ENCODE data around the gene TENT4B.

The TENT4B gene

DNA sequence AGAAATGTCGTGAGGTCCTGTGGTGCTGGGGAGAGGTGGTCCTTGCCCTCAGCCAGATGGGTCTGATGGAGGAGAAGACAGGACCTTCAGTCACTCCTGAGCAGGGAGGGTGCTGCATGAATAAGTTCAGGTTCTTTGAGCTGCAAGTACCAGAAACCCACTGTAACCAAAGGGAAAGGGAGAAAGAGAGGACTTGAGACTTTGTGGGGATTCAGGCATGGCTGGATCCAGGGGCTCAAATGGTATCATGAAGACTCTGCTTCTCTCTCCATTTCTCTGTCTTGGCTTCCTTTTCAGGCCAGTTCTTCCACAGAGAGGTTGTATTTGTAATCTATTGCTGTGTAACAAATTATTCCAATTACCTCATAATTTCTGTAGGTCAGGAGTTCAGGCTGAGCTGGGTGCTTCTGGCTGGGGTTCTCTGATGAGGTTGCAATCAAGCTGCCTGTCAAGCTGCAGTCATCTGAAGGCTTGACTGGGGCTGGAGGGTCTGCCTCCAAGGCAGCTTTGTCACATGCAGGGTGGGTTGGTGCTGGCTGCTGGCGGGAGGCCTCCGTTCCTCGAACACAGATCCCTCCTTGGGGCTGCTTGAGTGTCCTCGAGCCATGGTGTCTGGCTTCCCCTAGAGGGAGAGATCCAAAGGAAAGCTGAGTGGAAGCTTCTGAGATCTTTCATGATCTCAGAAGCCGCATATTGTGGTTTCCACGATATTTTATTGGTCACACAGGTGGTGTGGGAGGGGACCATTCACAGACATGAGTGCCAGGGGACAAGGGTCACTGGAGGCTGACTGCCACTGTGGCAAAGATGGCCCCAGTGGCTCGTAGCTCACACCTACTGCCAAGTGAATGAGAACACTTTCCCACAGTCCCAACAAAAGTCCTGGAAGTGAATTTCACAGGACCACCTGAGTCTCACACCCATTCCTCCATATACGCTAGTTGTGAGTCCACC lies 107.4 kb downstream of the TENT4B start:
- DNase-seq: no peak

DNA sequence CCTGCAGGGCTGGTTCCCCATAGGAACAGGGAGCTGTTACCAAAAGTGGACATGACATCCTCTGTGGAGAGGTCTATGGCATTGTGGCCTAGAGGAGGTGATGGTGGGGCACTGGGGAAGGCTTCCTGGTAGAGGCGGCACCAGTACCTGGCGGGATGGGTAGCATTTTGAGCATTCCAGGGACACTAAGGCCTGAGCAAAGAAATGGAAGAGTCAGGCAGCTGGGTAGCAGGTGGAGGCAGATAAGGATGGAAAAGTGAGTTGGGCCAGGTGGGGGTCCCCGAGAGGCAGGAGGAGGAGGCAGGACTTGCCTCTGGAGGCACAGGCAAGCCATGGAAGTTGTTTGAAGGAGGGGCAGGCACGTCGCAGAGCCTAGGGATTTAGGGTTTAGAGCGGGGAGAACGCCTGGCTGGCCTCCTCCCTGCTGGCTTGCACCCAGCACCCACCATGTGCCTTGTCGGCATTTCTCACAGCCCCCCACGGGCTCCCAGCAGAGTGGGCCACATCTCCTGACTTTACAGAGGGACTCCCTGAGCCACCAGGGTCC lies 108.1 kb downstream of the TENT4B start:
- DNase-seq: no peak

GRCh38 chr16:50261707-50262235 lies 108.7 kb downstream of the TENT4B start:
- no peak for DNase-seq

- no peak for DNase-seq
Observed at GRCh38 chr16:50263060-50263909, 110.2 kb downstream of the TENT4B start.

DNA sequence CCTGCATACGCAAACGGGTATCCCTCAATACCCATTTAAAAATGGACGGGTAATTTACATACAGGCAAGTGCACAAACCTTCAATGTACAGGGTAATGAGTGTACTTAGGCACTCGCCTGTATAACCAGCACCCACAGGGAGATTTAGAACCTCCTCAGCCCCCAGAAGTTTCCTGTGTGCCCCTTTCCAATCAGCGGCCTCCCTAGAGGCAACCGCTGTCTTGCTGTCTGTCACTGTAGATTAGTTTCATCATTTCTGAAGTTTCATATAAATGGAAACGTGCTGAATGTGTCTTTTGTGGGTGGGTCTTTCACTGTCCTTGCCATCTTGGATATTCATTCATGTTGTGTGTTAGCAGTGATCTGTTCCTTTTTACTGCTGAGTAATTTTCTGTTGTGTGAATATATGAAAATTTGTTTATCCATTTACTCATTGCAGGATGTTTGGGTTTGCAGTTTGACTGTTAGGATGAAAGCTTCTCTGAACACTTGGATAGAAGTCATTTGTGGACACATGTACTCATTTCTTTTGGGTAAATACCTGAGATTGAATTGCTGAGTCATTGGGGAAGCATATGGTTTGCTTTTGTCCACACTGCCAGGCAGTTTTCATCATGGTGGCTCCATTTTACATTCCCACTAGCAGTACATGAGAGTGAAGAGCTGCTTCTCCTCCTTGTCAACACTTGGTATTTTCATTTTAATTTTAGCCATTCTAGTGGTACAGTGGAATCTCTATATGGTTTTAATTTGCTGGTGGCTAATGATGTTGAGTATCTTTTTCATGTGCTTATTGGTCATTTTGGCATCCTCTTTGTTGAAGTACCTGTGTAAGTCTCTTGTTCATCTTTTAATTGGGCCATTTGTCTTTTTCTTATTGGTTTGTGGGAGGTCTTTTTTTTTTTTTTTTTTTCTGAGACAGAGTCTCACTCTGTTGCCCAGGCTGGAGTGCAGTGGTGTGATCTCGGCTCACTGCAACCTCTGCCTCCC lies 111.1 kb downstream of the TENT4B start:
- DNase-seq: no peak

DNA sequence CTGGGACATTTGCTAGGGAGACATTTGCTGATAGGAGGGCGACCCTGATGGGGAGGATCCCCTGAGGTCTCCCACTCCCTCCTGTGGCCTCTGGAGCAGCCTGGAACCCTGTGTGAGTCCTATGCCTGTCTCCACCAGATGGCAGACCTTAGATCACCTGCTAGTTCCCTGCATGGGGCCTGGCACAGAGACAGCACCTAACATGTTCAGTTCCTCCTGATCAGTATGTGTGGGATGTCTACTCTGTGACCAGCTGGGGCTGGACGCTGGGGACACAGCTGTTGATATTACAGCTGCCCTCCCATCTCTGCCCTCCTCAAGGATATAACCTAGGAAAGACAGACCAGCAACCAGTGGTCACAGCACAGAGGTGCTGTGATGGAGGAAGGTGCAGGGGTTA lies 112.2 kb downstream of the TENT4B start:
- DNase-seq: no peak

- DNase-seq: no peak
Observed at GRCh38 chr16:50265716-50266336, 112.7 kb downstream of the TENT4B start.

DNA sequence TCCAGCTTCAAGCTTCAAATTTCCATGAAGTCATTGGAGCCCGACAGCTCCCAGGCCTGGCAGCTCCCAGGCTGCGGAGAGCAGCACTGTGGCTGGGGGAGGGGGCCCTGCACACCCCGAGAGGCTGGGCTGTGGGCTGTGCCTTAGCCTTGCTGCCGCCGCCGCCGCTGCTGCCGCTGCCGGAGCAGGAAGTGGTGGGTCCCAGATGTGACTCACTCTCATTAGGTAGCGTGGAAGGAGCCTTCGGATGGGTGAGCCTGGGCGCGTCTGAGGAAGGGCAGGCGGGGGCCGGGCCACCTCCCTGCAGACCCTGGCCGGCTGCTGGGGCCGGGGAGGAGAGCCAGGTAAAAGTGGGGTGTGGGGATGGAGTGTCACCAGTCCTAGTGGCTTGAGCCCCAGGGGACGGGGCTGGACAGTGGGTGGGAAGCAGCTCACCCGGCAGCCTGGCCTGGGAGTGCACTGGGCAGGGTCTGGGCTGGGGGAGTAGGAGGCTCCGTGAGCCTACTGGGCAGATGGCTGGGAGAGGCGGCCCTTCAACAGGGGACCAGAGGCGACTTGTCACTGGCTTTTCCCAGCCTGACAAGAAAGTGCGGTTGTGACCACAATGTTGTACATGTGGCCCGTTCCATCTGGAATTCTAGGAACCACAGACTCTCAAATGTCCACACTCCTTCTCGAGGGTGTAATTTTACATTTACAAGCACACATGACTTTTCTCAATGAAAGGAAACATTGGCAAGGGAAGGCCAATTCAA lies 113.4 kb downstream of the TENT4B start, which contains the start of gene ADCY7:
Gene ADCY7, plus strand, starts transcription at position 215 of the 755 bp plus-strand sequence. CDS start 21,629 bp downstream, outside the sequence.
- DNase-seq: no peak

GRCh38 chr16:50267151-50267631 lies 114.1 kb downstream of the TENT4B start:
- no peak for DNase-seq

GRCh38 chr16:50267651-50268050 lies 114.5 kb downstream of the TENT4B start:
- DNase-seq: no peak

- no peak for DNase-seq
Observed at GRCh38 chr16:50268352-50268751, 115.2 kb downstream of the TENT4B start.

DNA sequence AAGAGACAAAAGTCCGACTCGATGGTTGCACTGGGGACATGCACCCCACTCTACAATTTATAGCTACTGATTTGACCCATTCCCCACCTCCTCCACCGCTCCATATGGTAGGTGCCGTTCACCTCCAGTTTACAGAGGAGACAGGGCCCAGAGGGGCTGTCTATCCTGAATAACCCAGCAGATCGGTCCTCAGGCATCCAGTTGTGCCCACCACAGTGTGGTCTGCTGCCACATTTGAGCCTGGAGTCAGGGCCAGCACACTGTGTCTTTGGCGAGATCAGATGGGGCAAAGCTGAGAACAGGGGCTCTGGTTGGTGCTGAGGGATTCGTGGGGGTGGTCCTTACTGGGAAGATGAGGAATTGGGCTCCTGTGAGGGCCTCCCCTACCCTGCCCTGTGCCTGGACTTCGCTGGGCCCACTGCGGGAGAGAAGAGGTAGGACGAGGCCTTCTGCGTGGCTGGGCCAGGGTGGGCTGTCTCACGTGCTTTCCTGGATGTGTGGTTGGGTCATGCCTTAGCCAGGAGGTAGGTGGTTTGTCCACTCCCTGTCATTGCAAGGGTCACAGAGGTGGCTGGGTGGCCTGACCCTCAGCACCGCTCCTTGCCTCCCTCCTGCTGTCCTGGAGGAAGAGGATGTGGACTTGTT lies 116.1 kb downstream of the TENT4B start:
- DNase-seq: no peak

DNA sequence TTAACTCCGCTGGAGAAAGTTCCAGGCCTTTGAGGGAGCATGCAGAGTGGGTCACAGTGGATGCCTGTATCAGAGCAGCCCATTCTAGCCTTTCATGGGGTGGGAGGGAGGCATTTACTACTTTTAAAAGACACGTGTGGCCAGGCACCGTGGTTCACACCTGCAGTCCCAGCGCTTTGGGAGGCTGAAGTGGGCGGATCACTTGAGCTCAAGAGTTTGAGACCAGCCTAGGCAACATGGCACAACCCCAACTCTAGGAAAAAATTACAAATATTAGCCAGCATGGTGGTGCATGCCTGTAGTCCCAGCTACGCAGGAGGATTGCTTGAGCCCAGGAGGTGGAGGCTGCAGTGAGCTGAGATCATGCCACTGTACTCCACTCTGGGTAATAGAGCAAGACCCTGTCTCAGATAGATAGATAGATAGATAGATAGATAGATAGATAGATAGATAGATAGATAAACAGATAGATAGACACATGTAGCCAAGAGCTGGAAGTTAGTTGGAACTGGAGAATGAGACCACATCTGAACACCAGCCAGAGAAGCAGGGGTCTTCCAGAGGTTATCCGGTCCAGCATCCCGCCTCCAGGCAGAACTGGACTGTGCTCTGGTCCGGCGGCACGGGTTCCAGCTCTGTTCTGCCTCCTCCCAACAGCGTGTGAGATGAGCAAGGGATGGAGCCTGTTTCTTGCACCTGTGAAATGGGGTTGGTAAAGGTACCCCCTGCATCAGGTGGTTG lies 116.8 kb downstream of the TENT4B start:
- no peak for DNase-seq

GRCh38 chr16:50270510-50271147 lies 117.5 kb downstream of the TENT4B start:
- no peak for DNase-seq

DNA sequence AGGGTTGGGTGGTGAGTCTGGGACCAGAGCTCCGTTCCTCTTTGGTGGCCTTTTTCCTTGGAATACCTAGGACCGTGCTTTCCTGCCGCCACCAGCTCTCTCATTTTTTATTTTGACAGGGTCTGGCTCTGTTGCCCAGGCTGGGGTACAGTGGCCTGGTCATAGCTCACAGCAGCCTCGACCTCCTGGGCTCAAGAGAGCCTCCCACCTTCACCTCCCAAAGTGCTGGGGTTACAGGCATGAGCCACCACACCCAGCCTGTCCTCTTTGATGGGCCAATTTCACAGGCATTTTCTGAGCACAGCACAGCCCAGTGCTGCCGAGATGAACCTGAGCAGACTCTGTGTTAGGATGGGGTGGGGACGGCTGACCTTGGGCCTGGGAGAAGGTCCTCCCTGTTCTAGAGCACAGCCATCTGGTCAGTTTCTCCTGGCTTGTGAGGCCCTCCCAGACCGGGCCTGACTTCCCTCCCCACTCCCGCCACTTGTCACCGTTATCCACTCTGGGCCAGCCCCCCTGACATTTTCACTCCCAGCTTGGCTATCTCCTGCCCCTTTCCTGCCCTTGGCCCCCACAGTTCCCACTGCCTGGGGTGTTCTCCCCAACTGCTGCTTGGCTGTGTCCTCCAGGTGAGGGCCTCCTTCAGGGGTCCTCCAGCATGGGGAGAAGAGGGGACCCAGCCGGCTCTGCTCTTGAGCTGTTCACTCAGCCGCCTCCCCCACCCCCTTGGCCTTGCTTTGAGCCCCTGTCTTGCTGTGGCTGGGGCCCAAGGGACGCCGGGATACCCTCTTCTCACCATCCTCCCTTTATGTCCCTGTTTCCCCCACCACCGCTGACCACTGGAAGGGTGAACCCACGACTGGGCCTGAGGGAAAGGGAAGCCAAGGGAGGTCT lies 118.3 kb downstream of the TENT4B start:
- DNase-seq: no peak

- DNase-seq: no peak
Observed at GRCh38 chr16:50272111-50272571, 119.0 kb downstream of the TENT4B start.

GRCh38 chr16:50272687-50273381 lies 119.7 kb downstream of the TENT4B start:
- no peak for DNase-seq

Measured in NCI-H1436 treated with DMSO at 0.1 percent for 48 hours (cell line).